GM18520 (cell line): Measurements from ENCODE around the gene MINK1.
"Not testable (repeated sequence)": the region's sequence is repeated elsewhere in the genome, so short reads cannot be mapped to it uniquely, and the experiment has no call there.

Experiments
- ATAC-seq: cut with Tn5 transposase; IDR thresholded peaks from one replicate; pipeline ENCODE4 v1.9.1; 2021; ENCODE audit not compliant: unreplicated experiment

Gene MINK1

GRCh38 chr17:4843321-4844000, 10.3 kb downstream of the MINK1 start:
- no peak for ATAC-seq

GRCh38 chr17:4845118-4845517, 12.0 kb downstream of the MINK1 start:
- no peak for ATAC-seq

GRCh38 chr17:4846635-4847390, 13.7 kb downstream of the MINK1 start:
- ATAC-seq: no peak

- no peak for ATAC-seq
These were observed 15.9 kb downstream of the MINK1 start for GRCh38 chr17:4849011-4849536.

DNA sequence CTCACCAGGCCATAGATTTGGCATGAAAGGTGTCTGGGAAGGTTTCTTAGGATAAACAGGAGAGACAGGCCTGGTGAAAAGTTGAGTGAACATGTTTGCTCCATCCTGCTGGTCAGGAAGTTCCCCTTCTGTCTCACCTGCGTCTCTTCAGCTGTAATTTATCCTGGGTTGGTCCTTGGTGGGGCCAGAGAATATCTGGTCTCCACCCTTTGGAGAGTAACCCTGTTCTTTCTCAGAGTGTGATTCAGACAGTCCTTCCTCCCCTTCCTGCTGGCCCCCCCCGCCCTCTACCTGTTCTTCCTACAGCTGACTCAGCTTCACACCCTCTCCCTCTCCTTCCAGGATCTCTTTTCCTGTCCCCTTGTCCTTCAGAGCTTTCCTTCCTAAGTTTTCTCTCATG, 17.1 kb downstream of the MINK1 start:
- ATAC-seq: no peak

- ATAC-seq: no peak
These were observed 17.9 kb downstream of the MINK1 start for GRCh38 chr17:4851084-4851483.

DNA sequence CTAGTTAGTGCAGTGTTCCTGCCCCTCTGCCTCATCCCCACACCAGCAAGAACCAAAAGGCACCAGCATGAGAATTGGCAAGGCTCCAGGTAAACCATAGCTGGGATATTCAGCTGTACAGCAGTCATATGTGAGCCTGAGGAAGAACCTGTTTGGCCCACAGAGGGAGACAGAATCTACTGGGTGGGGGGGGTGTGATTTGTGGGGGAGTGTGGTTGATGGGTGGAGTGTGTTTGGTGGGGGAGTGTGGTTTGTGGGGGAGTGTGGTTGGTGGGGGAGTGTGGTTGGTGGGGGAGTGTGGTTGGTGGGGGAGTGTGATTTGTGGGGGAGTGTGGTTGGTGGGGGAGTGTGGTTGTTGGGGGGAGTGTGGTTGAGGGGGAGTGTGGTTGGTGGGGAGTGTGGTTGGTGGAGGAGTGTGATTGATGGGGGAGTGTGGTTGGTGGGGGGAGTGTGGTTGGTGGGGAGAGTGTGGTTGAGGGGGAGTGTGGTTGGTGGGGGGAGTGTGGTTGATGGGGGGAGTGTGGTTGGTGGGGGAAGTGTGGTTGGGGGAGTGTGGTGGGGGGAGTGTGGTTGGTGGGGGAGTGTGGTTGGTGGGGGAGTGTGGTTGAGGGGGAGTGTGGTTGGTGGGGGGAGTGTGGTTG, 19.5 kb downstream of the MINK1 start:
- ATAC-seq: no peak

DNA sequence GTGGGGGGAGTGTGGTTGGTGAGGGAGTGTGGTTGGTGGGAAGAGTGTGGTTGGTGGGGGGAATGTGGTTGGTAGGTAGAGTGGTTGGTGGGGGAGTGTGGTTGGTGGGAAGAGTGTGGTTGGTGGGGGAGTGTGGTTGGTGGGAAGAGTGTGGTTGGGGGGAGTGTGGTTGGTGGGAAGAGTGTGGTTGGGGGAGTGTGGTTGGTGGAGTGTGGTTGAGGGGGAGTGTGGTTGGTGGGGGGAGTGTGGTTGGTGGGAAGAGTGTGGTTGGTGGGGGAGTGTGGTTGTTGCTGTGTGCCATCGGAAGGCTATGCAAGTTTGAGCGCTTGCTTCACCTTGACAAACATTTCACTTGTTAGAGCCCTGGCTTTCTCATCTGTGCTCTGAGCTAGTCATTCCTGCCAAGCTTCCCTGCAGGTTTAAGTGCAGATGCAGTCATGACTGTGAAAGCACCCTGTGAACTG, 20.1 kb downstream of the MINK1 start:
- ATAC-seq: no peak

- no peak for ATAC-seq
These were observed 21.1 kb downstream of the MINK1 start for GRCh38 chr17:4854111-4854681.

DNA sequence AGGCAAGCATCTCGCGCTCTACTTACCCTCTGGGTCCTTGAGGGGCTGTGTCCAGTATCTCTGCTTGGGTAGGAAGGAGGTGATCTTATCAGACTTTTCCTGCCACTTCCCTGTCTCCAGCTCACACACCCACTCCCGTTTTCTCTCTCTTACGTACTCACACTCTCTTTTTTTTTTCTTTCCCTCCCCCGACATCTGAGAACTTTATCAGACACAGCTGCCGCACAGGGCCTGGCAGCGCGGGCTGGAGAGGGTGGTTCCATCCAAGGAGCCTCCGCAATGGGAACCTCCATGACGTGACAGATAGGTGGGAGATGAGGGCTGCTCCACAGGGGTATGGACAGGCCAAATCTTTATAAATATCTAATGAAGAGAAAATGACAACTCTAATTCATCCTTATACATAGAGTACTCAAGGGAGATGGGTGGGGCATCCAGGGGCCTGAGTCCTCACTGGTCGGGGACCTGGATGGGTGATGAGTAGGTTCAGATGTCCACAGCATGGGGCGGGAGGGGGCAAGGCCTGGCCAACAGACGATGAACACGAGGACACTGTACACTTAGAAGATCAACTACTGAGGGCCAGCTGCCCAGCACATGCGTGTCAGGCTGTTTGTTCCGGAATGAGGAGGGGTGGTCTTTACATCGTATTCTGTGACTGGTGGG, 23.3 kb downstream of the MINK1 start:
- ATAC-seq: no peak

DNA sequence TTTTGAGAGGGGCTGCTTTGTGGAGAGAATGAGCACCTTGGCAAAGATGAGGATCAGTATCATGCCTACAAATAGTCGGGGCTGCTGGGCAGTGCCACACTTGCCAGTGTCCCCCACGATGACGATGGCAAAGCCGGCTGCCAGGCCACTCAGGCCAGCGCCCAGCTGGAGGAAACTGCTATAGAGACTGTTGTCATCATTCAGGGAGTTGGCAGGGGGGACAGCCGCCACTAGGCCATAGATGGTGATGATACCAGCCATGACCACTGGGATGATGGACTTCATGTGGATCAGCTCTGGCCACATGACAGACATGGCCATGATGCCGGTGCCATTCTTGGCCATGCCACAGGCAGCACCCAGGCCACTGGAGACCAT, 23.8 kb downstream of the MINK1 start:
- no peak for ATAC-seq

GRCh38 chr17:4857347-4857746, 24.2 kb downstream of the MINK1 start:
- not testable (repeated sequence) for ATAC-seq

DNA sequence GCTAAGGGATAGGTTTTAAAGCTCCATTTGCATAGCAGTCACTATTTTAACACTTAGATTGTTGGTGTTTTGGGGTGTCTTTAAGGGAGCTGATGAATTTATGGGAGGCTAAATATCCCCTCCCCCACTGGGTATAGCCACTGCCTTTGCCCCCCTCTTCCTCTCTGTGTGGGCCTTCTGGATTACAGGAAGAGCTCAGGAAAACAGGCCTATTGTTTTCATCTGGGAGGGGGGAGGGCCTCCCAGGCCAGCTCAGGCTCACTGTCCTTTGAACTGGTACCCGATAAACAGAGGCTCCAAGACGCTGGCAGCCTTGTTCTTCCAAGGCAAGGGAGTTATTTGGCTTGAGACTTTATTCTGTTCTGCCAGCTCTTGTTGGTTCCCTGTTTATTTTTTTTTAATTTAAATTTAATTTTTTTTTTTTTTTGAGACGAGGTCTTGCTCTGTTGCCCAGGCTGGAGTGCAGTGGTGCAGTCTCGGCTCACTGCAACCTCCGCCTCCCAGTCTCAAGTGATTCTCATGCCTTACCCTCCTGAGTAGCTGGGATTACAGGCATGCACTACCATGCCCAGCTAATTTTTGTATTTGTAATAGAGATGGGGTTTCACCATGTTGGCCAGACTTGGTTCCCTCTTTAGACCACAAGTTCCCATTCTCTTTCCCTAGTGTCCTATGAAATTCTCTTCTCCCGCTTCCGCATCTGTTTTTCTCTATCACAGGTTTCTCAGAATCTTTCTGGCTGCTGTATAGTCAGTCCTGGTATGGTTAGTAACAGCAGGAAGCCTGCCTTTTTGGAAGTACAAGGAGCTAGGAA, 25.1 kb downstream of the MINK1 start:
- no peak for ATAC-seq

DNA sequence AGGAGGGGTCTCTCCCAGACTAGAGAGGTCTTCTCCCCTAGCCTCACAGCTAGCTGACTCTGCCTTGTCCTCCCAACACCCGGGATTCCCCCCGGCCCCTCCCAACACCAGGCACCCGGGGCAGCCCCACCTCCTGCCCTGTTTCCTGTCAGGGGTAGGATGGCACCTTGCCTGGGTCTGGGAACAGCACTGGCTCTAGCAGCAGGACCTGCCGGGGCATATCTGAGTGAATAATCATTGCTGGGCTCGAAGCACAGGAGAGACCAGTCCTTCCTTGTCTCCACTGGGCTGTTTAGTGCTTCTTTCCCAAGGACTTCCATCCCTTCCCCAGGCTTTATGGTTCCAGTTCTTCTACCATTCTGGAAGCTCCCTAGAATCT, 25.7 kb downstream of the MINK1 start:
- ATAC-seq: no peak

GRCh38 chr17:4859816-4860625, 26.9 kb downstream of the MINK1 start:
- ATAC-seq: no peak

GRCh38 chr17:4860651-4861050, 27.5 kb downstream of the MINK1 start:
- ATAC-seq: no peak

DNA sequence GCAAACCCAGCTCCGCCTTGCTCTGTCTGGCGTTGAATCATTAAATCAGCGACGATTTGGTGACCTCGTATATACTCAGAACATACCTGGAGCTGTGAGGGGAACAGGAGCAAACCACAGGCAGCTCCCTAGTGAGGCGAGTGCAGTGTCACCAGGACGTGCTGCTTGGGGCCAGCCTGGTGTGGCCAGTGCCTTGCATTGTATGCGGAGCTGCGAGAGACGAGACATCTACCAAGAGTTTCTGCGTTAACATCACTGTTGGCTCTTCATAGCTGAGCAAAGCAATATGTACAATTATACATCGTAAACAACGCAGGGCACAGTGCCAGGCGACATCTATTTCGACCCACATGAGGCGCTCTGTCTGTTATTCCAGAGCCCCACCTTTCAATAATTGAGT, 27.9 kb downstream of the MINK1 start:
- no peak for ATAC-seq

DNA sequence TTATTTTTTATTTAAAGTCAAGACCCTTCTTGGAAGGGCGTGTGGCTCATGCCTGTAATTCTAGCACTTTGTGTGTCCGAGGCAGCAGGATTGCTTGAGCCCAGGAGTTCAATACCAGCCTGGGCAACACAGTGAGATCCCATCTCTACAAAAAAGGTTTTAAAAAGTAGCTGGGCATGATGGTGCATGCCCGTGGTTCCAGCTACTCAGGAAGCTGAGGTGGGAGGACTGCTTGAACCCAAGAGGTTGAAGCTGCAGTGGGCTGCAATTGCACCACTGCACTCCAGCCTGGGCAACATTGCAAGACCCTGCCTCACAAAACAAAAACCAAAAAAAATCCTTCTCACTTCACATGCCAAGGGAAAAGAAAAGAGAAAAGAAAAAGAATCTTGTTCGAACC, 29.6 kb downstream of the MINK1 start:
- ATAC-seq: no peak

- ATAC-seq: no peak
These were observed 30.2 kb downstream of the MINK1 start for GRCh38 chr17:4863321-4863720.
